NCI-H524 (cell line): ENCODE results near the gene SIPA1L3.
"Not testable (repeated sequence)": the region's sequence is repeated elsewhere in the genome, so short reads cannot be mapped to it uniquely, and the experiment has no call there.

Source experiments
- DNase-seq, 2 experiments: peaks; one replicate each; lab custom pipeline; 2025; lab: John Stamatoyannopoulos, UW

SIPA1L3 gene

GRCh38 chr19:38020311-38020710 lies 113.3 kb downstream of the SIPA1L3 start:
- DNase-seq, result no peak

- no peak for DNase-seq
Observed at GRCh38 chr19:38021352-38021751, 114.3 kb downstream of the SIPA1L3 start.

- no peak for DNase-seq
Observed at GRCh38 chr19:38022791-38023670, 116.0 kb downstream of the SIPA1L3 start.

- peak; percentile 18 to 67 for DNase-seq
Observed at GRCh38 chr19:38023671-38024541, 116.9 kb downstream of the SIPA1L3 start.

GRCh38 chr19:38024992-38025908 lies 118.2 kb downstream of the SIPA1L3 start:
- peak; percentile 30 to 65 for DNase-seq

GRCh38 chr19:38025909-38026307 lies 118.9 kb downstream of the SIPA1L3 start:
- no peak for DNase-seq

GRCh38 chr19:38028913-38029510 lies 122.0 kb downstream of the SIPA1L3 start:
- no peak for DNase-seq

- not testable (repeated sequence) for DNase-seq
Observed at GRCh38 chr19:38030001-38030400, 123.0 kb downstream of the SIPA1L3 start.

GRCh38 chr19:38030686-38031422 lies 123.8 kb downstream of the SIPA1L3 start:
- no peak for DNase-seq

- no peak for DNase-seq
Observed at GRCh38 chr19:38031423-38031770, 124.4 kb downstream of the SIPA1L3 start.

- DNase-seq, result no peak
Observed at GRCh38 chr19:38032151-38032550, 125.1 kb downstream of the SIPA1L3 start.

- no peak for DNase-seq
Observed at GRCh38 chr19:38032951-38033350, 125.9 kb downstream of the SIPA1L3 start.

- DNase-seq, result peak in 1 of 2 experiments; percentile 41
Observed at GRCh38 chr19:38033658-38034491, 126.9 kb downstream of the SIPA1L3 start.

GRCh38 chr19:38034492-38034860 lies 127.5 kb downstream of the SIPA1L3 start:
- DNase-seq, result peak in 1 of 2 experiments; percentile 49

- DNase-seq, result peak; percentile 92 to 94
Observed at GRCh38 chr19:38035515-38036495, 128.8 kb downstream of the SIPA1L3 start.

GRCh38 chr19:38036707-38037611 lies 130.0 kb downstream of the SIPA1L3 start:
- DNase-seq, result peak; percentile 88 to 92

GRCh38 chr19:38039966-38040365 lies 133.0 kb downstream of the SIPA1L3 start:
- no peak for DNase-seq
